Activated naive CD8-positive, alpha-beta T cell treated with anti-CD3 and anti-CD28 coated beads, Interleukin-2, amount 50 U/mL, for 16 hours (primary cell): ENCODE data around the gene RPLP2.

Source experiments
- DNase-seq: peaks from one replicate; pipeline ENCODE4 v3.0.0-alpha.2; 2020; ENCODE audit warnings: low read depth, low spot score

RPLP2 gene

DNA sequence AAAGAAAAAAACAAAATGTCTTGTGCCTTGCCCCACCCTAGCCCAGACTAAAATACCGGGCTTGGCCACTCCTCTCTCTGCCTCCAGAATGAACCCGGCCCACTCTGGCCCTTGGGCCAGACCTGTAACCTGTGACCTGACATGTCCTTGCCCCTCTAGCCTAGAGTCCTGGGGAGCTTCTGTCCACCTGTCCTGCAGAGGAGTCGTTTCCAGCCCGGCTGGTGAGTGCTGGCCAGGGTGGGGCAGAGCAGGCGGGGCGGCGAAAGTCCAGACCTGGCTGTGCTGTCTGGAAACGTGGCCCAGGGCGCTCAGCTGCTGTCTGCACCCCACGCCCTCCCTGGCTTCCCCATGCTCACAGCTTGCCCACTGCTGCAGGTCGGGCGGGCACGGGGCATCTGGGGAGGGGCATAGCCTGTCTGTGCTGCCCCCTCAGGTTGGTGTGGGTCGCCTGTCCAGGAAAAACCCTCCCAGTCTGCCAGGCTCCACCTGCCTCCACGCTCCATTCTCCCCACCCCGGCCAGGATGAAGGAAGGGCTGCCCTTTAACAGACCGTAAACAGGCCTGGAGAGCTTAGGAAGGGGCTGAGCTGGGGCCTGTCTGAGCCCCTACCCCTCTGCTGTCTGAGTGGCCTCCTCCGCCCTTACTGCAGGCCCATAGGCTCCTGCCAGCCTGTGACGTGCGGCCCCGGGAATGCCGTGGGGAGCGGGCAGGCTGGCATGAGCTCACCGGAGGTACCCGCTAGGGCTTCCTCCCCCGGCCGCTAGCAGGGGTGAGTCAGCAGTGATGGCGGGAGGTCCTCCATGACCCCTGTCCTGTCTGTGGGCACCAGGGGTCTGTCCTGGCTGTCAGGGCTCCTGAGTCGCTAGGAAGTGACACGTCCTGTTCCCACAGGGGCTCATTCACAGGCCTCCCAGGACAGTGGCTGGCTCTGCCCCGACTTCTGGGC, 24.9 kb downstream of the RPLP2 start:
- no peak for DNase-seq

DNA sequence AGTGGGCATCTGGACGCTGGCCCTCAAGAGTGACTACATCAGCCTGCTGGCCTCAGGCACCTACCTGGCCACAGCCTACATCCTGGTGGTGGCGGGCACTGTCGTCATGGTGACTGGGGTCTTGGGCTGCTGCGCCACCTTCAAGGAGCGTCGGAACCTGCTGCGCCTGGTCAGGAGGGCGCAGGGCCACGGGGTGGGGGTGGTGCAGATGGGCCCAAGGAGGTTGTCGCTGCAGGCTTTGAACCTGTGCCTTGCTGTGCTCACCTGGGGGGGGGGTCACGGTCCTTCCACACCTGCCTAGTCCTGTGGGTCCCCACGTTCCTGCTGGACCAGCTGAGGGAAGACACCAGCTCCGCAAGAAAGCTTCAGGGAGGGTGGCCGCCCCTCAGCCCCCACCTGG, 26.5 kb downstream of the RPLP2 start:
- no peak for DNase-seq

DNA sequence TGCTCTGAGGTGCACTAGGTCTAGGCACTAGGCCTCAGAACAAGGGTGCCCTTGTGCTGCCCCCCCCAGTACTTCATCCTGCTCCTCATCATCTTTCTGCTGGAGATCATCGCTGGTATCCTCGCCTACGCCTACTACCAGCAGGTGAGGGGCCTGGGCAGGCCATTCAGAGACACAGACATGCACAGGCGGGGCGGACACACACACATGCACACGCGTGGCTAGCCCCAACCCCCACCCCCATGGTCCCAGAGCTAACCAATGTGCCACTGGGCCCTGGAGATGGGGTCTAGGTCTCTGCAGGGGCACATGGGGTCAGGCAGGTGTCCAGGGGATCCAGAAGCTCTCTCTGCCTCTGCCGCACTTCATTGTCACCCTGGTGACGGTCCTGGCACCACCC, 26.9 kb downstream of the RPLP2 start:
- no peak for DNase-seq

DNA sequence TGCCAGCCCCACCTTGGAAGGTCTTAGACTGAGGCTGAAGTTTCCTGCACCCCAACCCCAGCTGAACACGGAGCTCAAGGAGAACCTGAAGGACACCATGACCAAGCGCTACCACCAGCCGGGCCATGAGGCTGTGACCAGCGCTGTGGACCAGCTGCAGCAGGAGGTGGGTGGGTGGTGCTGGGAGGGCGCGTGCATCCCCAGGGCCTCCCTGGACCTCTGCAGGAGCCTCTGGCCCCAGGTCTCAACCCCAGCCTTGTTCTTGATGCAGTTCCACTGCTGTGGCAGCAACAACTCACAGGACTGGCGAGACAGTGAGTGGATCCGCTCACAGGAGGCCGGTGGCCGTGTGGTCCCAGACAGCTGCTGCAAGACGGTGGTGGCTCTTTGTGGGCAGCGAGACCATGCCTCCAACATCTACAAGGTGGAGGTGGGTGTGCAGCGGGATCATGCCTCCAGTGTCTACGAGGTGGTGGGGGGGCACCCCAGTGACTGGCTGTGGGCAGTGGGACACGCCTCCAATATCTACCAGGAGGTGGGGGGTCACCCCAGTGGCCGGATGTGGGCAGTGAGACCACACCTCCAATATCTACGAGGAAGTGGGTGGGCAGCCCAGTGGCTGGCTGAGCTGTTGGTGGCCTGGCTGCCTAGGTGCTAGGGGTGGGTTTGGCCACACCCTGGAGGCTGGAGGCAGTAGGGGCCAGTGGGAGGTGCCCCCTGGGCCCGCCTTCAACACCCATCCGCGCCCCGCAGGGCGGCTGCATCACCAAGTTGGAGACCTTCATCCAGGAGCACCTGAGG, 27.6 kb downstream of the RPLP2 start:
- DNase-seq = no peak

DNA sequence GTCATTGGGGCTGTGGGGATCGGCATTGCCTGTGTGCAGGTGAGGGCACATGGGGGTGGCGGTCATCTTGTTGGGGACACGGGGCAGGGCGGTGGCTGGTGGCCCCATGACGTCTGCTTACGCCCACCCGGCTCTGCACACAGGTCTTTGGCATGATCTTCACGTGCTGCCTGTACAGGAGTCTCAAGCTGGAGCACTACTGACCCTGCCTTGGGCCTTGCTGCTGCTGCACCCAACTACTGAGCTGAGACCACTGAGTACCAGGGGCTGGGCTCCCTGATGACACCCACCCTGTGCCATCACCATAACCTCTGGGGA, 28.2 kb downstream of the RPLP2 start:
- DNase-seq = no peak

DNA sequence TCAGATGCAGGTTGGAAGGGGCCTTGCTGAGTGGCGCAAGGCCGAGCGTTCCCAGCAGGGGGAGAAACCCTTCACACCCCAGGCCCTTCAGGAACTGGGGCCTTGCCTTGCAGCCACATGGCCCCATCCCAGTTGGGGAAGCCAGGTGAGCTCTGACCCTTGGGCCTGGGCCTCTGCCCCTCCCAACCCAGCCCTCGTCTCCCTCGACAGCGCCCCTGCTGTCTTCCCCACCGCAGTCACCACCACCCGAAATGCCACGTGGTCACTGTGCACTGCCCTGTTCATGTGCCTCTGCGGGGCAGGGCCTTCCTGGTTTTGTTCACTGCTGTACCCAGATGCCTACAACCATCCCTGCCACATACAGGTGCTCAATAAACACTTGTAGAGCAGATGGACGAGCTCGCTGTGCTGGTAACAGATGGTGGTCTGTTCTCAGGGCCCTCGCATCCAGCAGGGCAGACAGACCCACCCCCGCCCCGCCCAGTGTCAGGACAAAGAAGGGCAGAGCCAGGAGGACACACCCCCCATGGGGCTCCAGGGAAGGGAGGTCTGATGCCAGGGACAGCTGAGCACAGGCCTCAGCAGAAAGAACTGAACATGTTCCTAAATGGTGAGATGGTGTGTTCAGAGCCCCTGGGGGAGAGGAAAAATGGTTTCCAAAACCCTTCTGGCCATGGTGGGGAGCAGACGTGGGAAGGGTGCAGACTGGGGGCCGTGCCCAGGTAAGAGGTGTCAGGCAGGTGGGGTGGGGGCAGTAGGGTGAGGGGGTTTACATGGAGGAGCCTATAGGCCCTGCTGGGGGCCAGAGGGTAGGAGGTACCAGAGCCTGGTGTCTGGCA, 28.9 kb downstream of the RPLP2 start:
- DNase-seq = no peak

DNA sequence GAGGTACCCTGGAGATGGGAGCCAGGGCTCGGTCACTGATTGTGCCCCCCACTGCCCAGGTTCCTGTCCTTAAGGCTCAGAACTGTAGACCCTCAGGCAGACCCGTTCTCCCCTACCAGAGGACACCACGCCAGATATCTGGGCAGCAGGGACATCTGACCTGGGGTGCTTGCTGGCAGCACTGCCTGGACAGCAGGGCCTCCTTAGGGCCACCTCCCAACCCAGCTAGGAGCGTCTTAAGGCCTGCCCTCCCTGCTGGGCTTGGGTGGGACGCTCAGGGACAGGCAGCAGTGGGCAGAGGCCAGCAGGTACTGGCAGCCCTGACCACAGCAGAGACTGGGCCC, 29.5 kb downstream of the RPLP2 start:
- DNase-seq = no peak

DNA sequence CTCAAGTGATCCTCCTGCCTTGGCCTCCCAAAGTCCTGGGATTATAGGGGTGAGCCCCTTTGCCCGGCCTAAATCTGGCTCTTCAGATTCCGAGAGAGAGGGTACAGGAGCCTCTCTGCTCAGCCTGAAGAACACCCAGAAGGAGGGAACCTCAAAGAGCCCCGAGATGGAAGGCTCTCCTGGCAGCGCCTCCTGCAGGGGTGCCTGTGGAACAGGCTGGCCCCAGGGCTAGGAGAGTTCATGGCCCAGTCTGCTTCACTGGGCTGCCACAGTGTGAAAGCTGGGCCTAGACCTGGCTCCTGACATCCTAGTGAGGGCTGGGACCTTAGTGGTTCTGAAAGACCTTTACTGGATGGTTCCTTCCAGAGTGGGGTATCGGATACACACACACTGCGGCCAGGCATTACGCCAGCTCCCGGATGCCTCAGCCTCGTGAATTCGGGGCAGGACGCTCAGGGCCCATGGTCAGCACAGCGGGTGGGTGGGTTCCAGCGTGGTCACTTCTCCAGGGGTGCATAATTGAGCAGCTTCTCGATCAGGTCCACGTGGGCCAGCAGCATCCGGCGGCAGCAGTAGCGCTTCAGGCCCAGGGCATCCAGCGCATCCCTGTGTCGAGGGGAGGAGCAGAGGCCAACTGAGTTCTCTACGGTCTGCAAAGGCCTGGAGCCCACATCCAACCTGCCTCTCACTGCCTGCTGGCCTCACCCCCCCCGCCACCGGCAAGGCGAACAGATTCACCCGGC, 30.3 kb downstream of the RPLP2 start:
- DNase-seq = no peak

DNA sequence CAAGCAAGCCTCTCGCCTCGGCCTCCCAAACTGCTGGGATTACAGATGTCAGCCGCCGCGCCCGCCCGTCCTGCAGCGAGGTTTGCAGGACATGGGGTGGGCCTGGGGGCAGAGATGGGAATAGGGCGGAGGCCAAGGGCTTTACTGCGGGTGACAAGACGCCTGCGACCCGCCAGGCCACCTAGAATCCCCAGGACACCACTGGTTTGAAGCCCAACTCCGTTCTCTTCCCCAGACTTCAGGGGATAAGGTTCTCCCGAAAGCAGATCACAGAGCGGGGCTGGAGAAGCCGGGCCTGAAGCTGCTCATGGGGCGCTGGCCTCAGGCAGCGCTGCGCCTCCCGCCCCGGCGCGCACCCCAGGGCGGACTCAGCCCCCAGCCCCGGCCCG, 32.2 kb downstream of the RPLP2 start:
- DNase-seq = no peak

DNA sequence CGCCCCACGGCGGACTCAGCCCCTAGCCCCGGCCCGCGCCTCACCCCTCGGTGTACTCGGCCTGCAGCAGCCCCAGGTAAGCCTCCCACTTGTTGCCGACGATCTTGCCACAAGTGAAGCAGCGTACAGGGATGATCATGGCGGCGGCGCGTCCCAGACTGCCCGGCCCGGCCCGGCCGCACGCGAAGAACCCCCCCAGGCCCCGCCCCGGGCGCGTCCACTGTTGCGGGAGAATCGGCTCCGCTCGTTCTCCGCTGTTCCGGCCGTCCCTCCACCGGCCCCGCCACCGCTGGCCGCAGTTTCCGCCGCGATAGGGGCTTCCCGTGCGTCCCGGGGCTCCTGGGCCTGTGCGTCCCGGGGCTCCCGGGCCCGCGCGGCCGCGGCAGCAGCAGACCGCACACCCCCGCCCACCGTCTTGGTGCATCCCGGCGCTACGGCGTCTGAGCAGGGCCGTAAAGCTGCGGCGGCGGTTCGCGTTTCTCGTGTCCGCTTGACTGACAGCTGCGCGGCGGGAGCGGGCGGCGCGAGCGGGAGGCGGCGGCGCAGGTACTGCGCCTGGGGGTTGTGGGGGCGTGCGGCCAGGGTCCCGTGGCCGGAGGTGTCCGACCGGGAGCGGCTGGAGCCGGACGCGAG, 32.7 kb downstream of the RPLP2 start, which contains the start of the genes POLR2L and TSPAN4:
TSS of gene POLR2L (minus strand) at position 160 of the 633 bp plus-strand sequence. CDS start at position 139, 21 bp downstream.
TSS of gene TSPAN4 (plus strand) at position 483 of the 633 bp plus-strand sequence. CDS start 7,453 bp downstream, outside the sequence.
- DNase-seq = peak; percentile 79

DNA sequence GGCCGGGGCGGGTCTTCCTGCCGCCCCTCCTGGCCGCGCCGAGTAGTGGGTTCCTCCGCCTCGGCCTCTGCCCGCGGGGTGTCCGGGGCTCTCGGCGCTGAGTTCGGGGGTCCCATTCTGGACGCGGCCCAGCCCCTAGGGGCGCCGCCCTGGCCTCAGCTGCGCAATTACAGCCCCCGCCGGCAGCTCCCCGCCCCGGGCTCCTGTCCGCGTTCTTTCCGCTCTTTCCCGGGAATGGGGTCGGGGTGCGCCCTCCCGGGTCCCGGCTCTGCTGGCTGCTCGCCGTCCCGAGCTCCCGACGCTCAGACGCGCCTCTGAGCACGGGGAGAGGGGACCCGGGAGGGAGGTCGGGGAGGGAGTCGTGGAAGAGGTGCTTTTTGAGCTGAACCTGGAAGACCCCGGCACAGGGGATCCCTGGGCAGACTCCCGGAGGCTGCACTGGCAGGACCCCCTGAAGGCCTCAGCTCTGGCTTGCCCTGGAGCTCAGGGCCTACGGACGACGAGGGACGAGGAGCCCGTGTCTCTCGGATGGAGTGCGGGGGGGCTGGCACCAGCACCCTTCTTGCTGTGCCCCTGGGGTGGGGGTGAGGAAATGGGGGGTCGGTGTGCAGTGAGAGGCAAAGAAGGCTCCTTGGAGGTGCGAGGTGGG, 33.4 kb downstream of the RPLP2 start:
- DNase-seq = no peak

DNA sequence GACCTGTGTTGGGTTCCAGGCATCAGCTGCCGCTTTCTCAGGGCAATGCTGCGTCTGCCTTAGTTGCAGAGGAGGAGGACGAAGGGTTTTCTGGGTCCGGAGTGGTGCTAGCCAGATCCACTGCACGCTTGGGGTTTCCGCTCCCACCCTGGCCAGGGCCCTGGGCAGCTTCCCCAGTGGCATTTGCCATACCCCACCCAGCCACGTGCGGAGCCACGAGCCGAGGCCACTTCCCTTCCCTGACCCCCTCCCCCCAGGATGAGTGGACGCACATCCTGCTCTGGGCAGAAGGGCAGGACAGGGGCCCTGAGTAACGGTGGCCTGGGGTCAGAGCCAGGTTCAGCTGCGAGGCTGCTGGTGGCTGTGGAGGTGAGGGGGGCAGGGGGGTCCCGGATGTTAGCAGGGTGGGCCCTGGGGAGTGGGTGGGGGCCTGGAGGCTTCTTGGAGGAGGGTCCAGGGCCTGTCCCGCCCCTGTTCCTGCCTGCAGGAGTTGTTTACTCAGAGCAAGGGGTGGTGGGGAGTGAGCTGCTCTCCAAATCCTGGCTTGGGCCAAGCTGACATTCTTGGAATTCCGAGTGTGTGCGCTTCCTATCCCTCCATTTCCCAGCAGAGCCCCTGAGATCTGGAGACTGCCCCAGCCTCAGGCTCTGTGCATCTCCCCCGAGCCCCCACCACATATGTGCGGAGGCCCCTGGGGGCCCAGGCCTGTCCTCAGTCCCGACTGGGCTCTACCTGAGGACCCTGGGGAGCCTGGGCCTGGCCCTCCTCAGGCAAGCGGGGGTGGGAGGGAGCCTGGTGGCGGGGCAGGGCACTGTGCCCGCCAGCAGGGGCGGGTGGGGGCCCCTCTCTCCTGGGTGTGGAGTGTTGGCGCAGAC, 34.3 kb downstream of the RPLP2 start:
- DNase-seq = no peak

DNA sequence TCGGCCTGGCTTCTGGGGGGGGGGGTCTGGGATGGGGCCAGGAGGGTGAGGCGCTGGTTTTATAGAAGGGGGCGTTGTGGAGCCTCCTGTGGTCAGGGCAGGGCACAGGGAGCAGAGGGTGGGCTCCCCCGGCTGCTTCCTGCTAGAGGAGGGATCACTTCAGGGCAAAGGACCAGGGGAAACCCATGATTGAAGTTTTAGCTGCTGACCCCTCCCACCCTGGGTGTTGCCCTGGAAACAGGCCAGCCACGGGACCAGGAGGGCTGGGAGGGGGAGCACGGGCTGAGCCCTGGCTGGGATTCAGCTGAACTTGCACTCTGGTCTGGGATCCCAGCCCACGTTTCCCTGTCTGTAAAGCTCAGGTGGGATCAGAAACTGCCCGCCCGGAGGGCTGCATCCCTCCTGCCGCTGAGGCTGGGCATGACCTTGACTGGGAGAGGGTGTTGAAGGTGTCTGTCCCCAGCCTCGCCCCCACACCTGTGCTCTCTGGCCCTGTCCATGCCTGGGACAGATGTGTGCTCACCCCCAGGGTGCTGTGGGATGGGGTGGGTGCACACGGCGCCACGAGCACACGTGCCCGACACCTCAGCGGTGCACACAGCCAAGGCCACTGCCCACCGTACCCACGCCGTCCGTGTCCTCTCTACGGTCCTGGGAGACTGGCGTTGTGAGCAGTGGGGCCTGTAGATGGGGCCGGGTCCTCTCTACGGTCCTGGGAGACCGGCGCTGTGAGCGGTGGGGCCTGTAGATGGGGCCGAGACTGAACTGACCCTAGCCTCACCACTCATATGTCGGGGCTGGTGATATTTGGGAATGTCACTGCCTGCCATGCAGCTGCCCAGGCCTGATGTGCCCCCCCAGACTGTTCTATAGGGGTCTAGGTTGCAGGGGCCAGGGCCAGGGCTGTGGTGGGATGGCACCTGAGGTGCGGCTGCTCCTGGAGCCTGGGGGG, 35.2 kb downstream of the RPLP2 start:
- DNase-seq = no peak

DNA sequence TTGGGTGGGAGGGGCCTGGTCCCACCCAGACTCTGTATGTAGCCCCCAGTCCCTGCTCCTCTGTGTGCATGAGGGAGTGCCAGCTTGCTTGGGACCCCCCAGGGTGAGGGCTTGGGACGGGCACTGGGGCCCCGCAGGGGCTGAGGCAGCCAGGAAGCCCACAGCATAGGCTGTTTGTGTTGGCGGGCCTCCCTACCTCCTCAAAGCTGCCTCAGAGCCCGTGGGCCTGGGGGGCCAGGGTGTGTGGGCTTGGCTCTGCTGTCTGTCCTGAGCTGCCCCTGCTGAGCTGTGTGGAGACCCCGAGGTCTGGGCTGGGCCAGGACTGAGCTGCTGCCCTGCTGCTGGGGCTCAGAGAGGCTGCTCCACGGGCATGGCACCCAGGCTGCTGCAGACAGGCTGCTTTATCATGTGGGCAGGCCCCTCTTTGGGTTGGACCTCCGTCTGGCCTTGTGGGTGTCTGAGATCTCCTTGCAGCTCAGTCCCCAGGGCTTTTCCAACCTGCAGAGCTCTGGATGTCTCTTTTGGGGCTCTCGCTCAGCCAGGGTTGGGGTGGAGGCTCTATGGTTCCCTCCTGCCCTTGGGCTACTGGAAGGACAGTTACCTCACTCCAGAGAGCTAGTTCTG, 36.2 kb downstream of the RPLP2 start:
- no peak for DNase-seq

DNA sequence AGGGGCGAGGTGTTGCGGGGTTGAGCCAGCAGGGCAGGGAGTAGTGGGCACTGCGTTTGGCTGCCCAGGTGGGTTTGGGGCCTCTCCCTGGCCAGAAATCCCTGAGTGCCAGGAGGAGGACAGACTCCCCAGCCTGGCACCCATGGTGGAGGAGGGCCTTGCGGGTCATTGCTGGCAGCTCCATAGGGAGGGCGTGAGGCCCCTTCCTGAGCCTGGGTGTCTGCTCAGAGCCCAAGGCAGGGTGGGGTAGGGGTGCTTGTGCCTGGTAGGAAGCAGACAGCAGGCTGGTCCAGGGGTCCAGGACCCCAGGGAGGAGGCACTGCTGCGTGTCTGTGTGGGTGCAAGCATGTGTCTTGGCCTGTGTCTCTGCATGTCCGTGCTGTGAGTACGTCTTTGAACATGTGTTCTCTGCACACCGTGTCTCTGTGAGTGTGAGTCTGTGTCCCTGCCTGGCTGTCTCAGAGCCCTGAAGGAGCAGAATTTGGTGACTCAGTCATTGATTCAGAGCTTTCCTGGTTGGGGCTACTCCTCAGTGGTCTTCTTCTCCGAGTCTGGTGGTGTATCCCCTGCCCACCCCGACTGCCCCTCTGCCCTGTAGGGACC, 36.8 kb downstream of the RPLP2 start:
- no peak for DNase-seq

DNA sequence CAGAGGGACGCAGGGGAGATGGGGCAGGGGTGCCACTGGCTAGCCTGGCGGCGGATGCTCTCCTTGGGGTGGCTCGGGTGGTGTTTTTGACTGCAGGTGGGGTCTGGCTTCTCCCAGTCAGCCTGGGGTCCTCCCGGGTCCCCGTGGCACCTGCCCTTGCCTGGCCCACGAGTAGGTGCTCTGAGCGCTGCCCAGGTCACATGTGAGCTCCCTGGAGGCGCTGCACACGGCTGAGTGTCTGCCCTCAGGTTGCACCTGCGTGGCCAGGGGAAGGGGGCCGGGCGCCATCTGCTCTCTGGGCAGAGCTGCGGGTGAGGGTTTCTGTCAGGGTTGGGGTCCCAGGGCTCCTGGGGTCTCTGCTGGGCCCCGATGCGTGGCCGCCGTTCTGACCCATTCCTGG, 38.1 kb downstream of the RPLP2 start:
- DNase-seq = no peak

DNA sequence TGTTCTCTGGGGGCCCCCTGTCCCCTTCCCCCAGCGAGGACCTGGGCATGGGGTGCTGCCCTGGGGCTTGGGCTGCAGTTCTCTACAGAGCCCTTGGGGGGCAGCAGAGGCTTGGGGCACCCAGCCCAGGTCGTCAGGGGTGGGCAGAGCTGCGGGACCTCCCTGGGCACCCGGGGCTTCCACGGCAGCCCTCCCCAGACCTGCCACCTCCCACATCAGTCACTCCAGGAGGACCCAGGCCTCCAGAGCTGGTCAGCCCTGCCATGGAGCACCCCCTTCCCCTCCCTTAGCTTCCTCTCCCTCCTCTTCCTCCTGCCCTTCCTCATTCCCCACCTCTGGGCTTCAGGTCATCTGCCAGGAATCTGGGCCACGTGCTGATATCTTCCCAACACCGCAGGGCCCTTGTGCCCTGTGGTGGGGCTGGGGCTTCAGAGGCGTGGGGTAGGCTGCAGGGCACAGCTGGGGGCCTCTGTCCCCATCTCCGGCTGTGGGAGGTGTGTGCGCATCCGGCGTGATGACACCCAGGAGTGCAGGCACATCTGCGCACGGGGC, 38.7 kb downstream of the RPLP2 start:
- DNase-seq = peak; percentile 46
